HCT116 (cell line): ENCODE results near the gene VIPR1. TPM values are rescaled to one million over a fixed set of nuclear protein-coding genes. Genes with fewer than 3 reads are reported as not detected.

Experiments used
- ATAC-seq: fragments of 200-7000 bp; cut with Tn5 transposase; 2 replicates; pipeline ENCODE4 v1.9.1; 2020; ENCODE audit warnings: mild to moderate bottlenecking, moderate library complexity
- BruUV-seq: library from RNA; stranded (reverse); fragments of 400-500 nt; replicated peaks from 2 replicates; lab custom pipeline; 2021; lab: Mats Ljungman, UMichigan
- CTCF ChIA-PET: fragments of 300-600 bp; sonication (Branson Sonifier 250); formaldehyde crosslinking; loops from one replicate; lab custom pipeline; 2021; ENCODE audit warnings: antibody characterized with exemption; lab: Charles Lee
- POLR2A ChIA-PET: fragments of 300-600, 350-600 bp; sonication (Branson Sonifier 250); formaldehyde crosslinking; loops from one replicate; lab custom pipeline; 2021; ENCODE audit warnings: antibody characterized with exemption; lab: Charles Lee
- RAD21 ChIA-PET, 2 experiments: fragments of 300-600 bp; sonication (Branson Sonifier 250); formaldehyde crosslinking; loops; one replicate each; lab custom pipeline; 2023; ENCODE audit warnings: low total read pairs in 2 of 2; ENCODE audit not compliant: uncharacterized antibody in 2 of 2, unreplicated experiment in 2 of 2, low non-redundant PET in 1 of 2; lab: Charles Lee
- DNase-seq: peaks from one replicate; pipeline ENCODE4 v3.0.0-alpha.2; 2010; ENCODE audit warnings: low read depth, low spot score
- H2AFZ ChIP-seq: fragments of 200-600 bp; shearing (Covaris generic), sonication (generic); 2 replicates; pipeline ENCODE4 v1.6.1; 2017; ENCODE audit warnings: low read depth, mixed run types, mixed read lengths, antibody characterized with exemption, low read length; ENCODE audit not compliant: poor library complexity, severe bottlenecking
- H3K27ac ChIP-seq: 2 replicates; pipeline ENCODE4 v1.5.1; 2012; ENCODE audit warnings: low read depth, low read length
- H3K27me3 ChIP-seq: fragments of 200-600 bp; sonication (generic); 2 replicates; pipeline ENCODE4 v1.6.1; 2016; ENCODE audit warnings: mixed run types, low read length, mixed read lengths; ENCODE audit not compliant: insufficient read depth
- H3K36me3 ChIP-seq, 2 experiments: fragments of 200-500 bp in 1 of 2; fragments of 200-600 bp in 1 of 2; sonication (Bioruptor generic) in 1 of 2; sonication (generic) in 1 of 2; 2 replicates each; pipeline versions ENCODE4 v1.5.1 to v1.6.1; 2014 to 2016; ENCODE audit warnings: low read length in 2 of 2, inconsistent platforms in 1 of 2, mixed read lengths in 1 of 2, mixed run types in 1 of 2; ENCODE audit not compliant: insufficient read depth in 2 of 2, control insufficient read depth in 1 of 2
- H3K4me1 ChIP-seq, 2 experiments: fragments of 200-600 bp in 1 of 2; sonication (generic) in 1 of 2; 2 replicates each; pipeline versions ENCODE4 v1.5.1 to v1.6.1; 2012 to 2017; ENCODE audit warnings: low read length in 2 of 2, inconsistent platforms in 1 of 2, mild to moderate bottlenecking in 1 of 2, mixed read lengths in 1 of 2, mixed run types in 1 of 2, moderate library complexity in 1 of 2; ENCODE audit not compliant: insufficient read depth in 2 of 2, control insufficient read depth in 1 of 2
- H3K4me2 ChIP-seq: fragments of 200-600 bp; sonication (generic); 2 replicates; pipeline ENCODE4 v1.6.1; 2017; ENCODE audit warnings: mixed run types, low read length, mixed read lengths
- H3K4me3 ChIP-seq, 2 experiments: fragments of 200-600 bp in 1 of 2; sonication (generic) in 1 of 2; replicated peaks in 1 of 2; 2 replicates each; pipeline ENCODE4 v1.5.1; 2011 to 2016; ENCODE audit warnings: low read length in 2 of 2, control low read depth in 1 of 2, low read depth in 1 of 2, mild to moderate bottlenecking in 1 of 2, mixed read lengths in 1 of 2, mixed run types in 1 of 2
- H3K79me2 ChIP-seq: fragments of 200-600 bp; sonication (generic); 2 replicates; pipeline ENCODE4 v1.6.1; 2017; ENCODE audit warnings: mild to moderate bottlenecking, mixed run types, low read length, moderate library complexity, mixed read lengths; ENCODE audit not compliant: insufficient read depth
- H3K9ac ChIP-seq: fragments of 200-600 bp; sonication (generic); 2 replicates; pipeline ENCODE4 v1.6.1; 2016; ENCODE audit warnings: low read length, mixed read lengths
- H3K9me2 ChIP-seq: fragments of 200-600 bp; sonication (generic), shearing (Covaris generic); 2 replicates; pipeline ENCODE4 v1.6.1; 2017; ENCODE audit warnings: mixed run types, mild to moderate bottlenecking, moderate library complexity; ENCODE audit not compliant: insufficient read depth
- H3K9me3 ChIP-seq, 2 experiments: fragments of 200-500 bp in 1 of 2; fragments of 200-600 bp in 1 of 2; sonication (Bioruptor generic) in 1 of 2; sonication (generic) in 1 of 2; 2 replicates each; pipeline ENCODE4 v1.6.1; 2014 to 2017; ENCODE audit warnings: low read length in 2 of 2, mixed read lengths in 2 of 2, inconsistent platforms in 1 of 2, low read depth in 1 of 2, mild to moderate bottlenecking in 1 of 2, mixed run types in 1 of 2, moderate library complexity in 1 of 2; ENCODE audit not compliant: control insufficient read depth in 1 of 2, insufficient read depth in 1 of 2
- H4K20me1 ChIP-seq: fragments of 200-600 bp; sonication (generic), shearing (Covaris generic); 2 replicates; pipeline ENCODE4 v1.6.1; 2017; ENCODE audit warnings: mixed run types, mild to moderate bottlenecking, moderate library complexity; ENCODE audit not compliant: insufficient read depth
- EZH2 ChIP-seq: fragments of 200-600 bp; sonication (generic); IDR thresholded peaks from 2 replicates; pipeline ENCODE4 v1.6.1; 2017; ENCODE audit warnings: antibody characterized with exemption, mixed run types
- JUND ChIP-seq: IDR thresholded peaks from 2 replicates; pipeline ENCODE4 v1.6.1; 2012
- RAD21 ChIP-seq: IDR thresholded peaks from 2 replicates; pipeline ENCODE4 v1.6.1; 2012; ENCODE audit warnings: low read depth, mild to moderate bottlenecking
- REST ChIP-seq: IDR thresholded peaks from 2 replicates; pipeline ENCODE4 v1.6.1; 2012; ENCODE audit warnings: low read depth
- intact Hi-C: fragments of 100-400 bp; cut with micrococcal nuclease; formaldehyde crosslinking; loops from 2 replicates; pipeline ENCODE4 v1.10.0; 2022
- total RNA-seq: library from RNA; stranded (reverse); gene quantifications from one replicate; pipeline ENCODE4 v1.2.1, GENCODE V29; 2021; ENCODE audit not compliant: unreplicated experiment
- TF ChIP-seq, protein P1 (sequence below): IDR thresholded peaks from 2 replicates; pipeline ENCODE4 v1.6.1; 2012

The VIPR1 gene
- total RNA-seq, 1 experiment from 2014 or later: 9.6 TPM

DNA sequence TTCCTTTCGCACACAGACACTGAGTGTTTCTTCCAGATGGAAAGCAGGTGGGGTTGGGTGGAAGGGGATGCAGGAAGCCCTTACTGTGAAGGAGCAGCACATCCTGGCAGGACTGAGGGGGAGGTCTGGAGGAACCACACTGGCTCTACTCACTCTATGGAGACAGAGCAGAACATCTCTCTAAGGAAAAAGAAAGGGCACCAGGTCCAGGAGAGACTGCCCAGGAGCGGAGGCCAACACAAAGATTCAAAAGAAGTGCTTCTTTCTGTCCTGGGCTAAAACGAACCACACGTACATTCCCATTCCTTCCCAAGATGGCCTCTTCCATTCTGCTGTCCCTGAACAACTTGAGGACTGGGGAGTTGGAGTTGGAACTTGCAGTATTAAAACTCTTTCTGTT is 13.8 kb upstream of the VIPR1 start:
- 0 out of 4 replicates have a peak, but pooled peaks cover 0 to 4% of the 10 kb centered on the region in 2 experiments for H3K9me3 ChIP-seq
- no peak overlapping the region for H3K9ac ChIP-seq
- H3K4me1 ChIP-seq: peaks cover 24 to 50% of the 10 kb centered on the region in 2 experiments
- TF ChIP-seq REST: no peak
- H3K36me3 ChIP-seq: no peaks in the 10 kb centered on the region
- RAD21 ChIA-PET: no interaction called here
- H3K9me2 ChIP-seq: no peaks in the 10 kb centered on the region
- H3K4me2 ChIP-seq: peak overlapping the region; percentile 85; the same call in 1 of the 2 replicates
- no peaks in the 10 kb centered on the region for H4K20me1 ChIP-seq
- H3K4me3 ChIP-seq: no peak overlapping the region
- intact Hi-C loops: no loop called here
- CTCF ChIA-PET: no interaction called here
- no peak for DNase-seq
- no peak overlapping the region for H2AFZ ChIP-seq
- POLR2A ChIA-PET: interaction anchor here (0.9 kb wide), 1 partner anchor 434 kb away, joined by 3 read pairs; no protein-coding TSS in a partner anchor
- no peaks in the 10 kb centered on the region for H3K27me3 ChIP-seq
- ATAC-seq: no peak
- H3K27ac ChIP-seq: no peak overlapping the region
- no peaks in the 10 kb centered on the region for H3K79me2 ChIP-seq
- BruUV-seq: no TSS peak

GRCh38 chr3:42489116-42489936 is 13.1 kb upstream of the VIPR1 start:
- Histone ChIP-seq H3K9ac (peak overlapping the region; percentile 38), H3K79me2 (no peaks in the 10 kb centered on the region), H3K4me3 (no peak overlapping the region), H3K4me2 (peak overlapping the region; percentile 85), H4K20me1 (no peaks in the 10 kb centered on the region), H3K27ac (peak overlapping the region; percentile 76), H3K4me1 (peaks cover 24 to 53% of the 10 kb centered on the region in 2 experiments), H2AFZ (no peak overlapping the region), H3K36me3 (no peaks in the 10 kb centered on the region), H3K27me3 (no peaks in the 10 kb centered on the region), H3K9me2 (no peaks in the 10 kb centered on the region), H3K9me3 (0 out of 4 replicates have a peak, but pooled peaks cover 0 to 4% of the 10 kb centered on the region in 2 experiments)
- RAD21 ChIA-PET: no interaction called here
- no TSS peak for BruUV-seq
- intact Hi-C loops: no loop called here
- CTCF ChIA-PET: interaction anchor here (1.3 kb wide), 1 partner anchor 46 kb away, joined by 4 read pairs; no protein-coding TSS in a partner anchor
- POLR2A ChIA-PET: interaction anchor here (0.9 to 2.1 kb wide), 4 partner anchors 10 to 435 kb away, joined by 3 to 13 read pairs (median 4); partner anchors contain the start of gene VIPR1
- peak; percentile 27 for ATAC-seq
- no peak for DNase-seq
- TF ChIP-seq JUND (no peak), RAD21 (peak; percentile 10; the same call in 1 of the 2 replicates), REST (no peak), EZH2 (no peak)
- TF ChIP-seq, protein P1, sequence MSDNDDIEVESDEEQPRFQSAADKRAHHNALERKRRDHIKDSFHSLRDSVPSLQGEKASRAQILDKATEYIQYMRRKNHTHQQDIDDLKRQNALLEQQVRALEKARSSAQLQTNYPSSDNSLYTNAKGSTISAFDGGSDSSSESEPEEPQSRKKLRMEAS: peak; percentile 45; the same call in 1 of the 2 replicates
